ENCODE data around the gene RABGAP1L.
"Not testable (repeated sequence)": the region's sequence is repeated elsewhere in the genome, so short reads cannot be mapped to it uniquely, and the experiment has no call there.

The RABGAP1L gene

DNA sequence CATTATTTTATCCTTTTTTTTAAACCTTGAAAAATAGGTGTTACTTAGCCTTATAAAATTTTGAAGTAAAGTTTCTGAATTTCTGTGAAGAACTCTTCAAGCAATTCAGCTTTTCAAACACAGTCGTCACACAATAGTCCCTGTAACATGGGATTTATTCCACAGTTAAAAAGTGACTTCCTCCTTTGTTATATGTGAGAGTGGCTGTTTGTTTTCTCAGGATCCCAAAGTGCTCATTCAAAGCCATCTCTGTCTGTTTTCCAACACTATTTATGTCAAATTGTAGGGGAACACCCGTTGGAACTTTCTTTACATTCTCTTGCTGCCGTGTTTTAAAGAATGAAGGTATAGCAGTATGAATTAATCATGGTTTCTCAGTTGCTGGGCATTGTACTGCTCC is 207.6 kb downstream of the RABGAP1L start:
- DNase-seq (ENCODE audit: low read depth), result no peak

DNA sequence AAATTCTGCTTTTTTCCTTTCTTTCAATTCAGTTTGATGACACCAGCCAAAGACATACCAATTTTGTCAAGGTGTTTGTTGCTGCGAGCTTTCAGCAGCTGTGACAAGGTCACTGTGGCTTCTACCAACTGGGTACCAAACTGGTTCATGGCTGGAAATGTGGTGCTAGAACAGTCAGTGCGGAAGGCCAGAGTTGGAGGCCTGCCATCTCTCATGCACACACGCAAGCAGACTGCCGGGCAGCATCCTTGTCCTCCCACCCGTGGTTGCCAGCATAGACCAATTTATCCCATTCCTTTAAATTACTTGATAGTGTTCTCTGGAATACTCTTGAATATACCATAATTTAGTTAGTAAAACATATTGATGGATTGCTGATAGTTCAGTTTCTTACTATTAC is 208.6 kb downstream of the RABGAP1L start:
- no peak for DNase-seq (ENCODE audit: low read depth)

DNA sequence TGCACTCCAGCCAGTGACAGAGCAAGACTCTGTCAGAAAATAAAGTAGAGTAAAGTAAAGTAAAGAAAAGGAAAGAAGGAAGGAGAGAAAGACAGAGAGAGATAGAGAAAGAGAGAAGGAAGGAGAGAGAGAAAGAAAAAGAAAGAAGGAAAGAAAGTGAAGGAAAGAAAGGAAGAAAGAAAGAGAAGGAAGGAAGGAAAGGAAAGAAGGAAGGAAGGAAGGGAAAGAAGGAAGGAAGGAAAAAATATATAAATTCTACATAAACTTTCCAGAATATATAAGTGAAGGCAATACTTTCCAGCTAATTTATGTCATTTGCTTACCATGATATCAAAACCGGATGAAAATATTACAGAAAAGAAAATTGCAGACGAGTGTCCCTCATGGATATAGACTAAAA is 216.7 kb downstream of the RABGAP1L start:
- DNase-seq (ENCODE audit: low read depth), result no peak

DNA sequence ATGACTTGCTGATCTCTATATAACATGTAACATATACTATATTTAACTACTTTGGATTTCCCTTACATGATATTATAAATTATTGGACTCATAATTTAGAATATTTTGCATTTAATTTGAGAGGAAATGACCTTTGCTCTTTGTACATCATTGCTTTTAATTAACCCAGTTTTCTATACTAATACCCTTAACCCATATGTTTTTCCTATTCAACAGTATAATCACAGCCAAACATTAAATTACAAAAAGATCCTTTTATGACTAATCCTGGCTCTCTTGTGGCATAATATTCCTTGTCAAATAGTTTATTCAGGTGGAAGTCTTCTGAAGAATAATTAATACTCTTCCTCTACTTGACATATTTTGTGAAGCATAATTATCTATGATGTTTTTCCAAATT is 232.4 kb downstream of the RABGAP1L start:
- no peak for DNase-seq (ENCODE audit: low read depth)

DNA sequence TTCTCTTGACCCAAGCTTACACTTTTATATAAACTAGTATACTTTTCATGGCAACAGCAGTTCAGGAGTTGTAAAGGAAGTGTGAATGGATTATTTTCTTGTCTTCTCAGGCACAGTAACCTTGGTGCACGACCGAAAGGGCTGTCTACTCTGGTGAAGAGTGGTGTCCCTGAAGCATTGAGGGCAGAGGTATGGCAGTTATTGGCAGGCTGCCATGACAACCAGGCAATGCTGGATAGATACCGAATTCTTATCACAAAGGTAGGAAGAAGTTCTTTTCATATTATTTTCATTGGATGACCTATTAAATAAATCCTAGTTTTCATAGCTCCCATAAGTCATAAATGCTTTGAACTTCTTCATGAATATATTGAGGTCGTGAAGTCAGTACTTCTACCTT is 234.6 kb downstream of the RABGAP1L start:
- DNase-seq (ENCODE audit: low read depth), result no peak

DNA sequence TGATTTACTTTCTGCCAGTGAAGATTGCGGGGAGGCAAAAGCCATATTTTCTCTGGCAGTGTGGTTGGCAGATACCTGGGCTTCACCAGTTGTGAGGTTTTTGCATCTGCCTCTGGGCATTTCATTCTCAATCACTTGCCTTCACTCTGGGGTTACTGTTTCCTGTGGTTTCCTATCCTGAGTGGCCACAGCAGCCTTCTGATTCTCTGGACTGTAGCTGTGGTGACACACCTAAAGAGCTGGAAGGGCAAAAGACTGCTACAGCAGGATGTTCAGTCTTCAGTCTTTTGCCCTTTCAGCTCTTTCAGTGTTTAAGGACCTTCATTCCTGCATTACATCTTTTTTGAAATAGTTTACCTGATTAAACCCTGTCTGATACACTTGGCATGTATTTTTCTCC is 237.9 kb downstream of the RABGAP1L start:
- DNase-seq (ENCODE audit: low read depth), result no peak

DNA sequence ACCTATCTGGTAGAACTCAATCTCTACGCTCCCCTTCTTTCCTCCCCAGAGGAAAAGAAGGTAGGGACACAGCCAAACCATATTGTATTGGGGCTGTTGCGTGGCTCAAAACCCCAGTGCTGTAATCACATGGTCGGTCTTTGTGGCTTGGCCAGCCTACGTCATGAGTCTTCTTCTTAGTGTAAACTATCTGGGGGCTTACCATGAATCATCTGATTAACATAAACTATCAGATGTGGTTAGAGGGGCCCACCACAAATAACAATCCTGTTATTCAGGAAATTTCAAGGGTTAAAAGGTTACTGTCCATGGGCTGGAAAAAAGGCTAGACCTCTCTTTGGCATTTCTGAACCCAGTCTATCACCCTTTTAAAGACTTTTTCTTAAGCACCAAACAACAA is 238.9 kb downstream of the RABGAP1L start:
- DNase-seq (ENCODE audit: low read depth), result no peak

DNA sequence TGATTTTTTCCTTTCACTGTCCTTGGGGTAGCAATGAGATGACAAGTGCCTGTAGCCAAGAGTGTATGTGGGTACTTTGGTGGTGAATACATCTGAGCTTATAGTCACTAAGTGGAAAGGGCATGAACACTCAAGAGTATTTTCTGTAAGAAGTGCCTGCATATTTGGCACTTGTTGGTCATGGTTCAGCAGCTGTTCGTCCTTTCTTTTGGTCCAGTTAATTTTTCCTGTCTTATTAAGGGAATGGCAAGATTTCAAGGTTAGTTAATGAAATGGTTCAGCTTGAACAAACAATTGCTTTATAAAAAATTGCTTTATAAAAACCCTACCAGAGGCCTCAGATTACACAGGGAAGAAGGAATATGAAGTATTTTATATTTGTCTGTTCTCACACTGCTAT is 239.9 kb downstream of the RABGAP1L start:
- no peak for DNase-seq (ENCODE audit: low read depth)

DNA sequence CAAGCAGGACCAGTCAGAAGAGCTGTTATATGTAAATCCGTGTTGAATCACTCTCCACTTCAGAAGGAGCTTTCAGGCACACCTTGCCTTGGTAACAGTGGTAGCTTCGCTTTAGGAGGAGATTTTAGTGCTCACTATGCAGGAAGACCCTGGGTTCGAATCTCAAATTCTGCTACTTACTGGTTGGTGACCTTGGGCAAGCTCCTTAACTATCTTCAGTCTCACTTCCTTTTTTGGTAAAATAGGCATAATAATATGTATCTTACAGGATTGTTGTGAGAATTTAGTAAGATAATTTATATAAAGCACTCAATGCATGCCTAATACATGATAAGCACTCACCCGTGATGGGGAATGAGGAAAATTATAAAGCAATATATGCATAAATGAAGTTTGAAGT is 241.8 kb downstream of the RABGAP1L start:
- no peak for DNase-seq (ENCODE audit: low read depth)

DNA sequence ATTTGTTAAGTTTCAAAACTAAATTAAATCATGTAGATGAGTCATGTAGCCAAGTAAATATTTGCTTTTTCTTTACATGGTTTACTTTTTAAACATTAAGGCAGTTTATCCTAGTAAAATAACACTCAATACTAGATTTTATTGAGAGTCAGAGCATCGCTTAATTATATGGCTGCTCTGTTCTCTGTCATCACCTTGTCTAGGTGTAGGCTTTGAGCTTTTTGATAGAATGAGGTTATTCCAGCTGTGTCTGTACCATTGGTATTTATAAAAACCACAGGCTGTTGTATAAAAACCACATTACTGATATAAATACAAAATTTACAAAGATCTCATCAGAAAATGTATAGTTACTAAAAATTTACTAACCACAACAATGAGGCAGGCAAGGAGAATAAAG is 245.9 kb downstream of the RABGAP1L start:
- DNase-seq (ENCODE audit: low read depth), result no peak

DNA sequence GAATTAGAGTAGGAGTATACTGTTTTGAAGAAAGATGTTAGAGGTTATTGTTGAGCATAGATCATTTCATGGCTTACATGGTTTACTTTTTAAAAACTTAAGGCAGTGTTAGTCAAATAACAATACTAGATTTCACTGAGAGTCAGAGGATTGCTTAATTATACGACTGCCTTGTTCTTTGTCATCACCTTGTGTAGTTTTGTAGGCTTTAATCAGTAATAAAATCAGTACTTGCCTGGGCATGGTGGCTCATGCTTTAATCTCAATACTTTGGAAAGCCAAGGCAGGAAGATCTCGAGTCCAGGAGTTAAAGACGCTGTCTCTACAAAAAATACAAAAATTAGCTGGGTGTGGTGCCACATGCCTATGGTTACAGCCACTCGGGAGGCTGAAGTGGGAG is 247.1 kb downstream of the RABGAP1L start:
- no peak for DNase-seq (ENCODE audit: low read depth)

DNA sequence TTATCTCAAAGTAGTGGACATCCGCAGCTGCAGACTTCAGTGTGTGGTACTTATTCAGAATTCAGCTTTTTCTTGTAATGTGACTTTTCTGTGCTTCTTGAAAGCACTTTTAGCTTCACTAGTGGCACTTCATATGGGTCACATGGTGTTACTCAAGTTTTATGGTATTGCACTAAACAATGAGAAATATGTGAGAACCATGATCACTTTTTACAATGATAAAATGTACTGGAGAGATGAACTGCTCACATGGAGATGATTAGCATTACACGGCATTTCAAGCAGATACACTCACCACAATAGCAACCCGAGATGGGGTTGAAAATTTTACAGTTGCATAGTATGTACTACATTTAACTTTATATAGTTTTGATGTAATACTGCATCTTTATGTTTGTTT is 248.3 kb downstream of the RABGAP1L start:
- DNase-seq (ENCODE audit: low read depth), result no peak

DNA sequence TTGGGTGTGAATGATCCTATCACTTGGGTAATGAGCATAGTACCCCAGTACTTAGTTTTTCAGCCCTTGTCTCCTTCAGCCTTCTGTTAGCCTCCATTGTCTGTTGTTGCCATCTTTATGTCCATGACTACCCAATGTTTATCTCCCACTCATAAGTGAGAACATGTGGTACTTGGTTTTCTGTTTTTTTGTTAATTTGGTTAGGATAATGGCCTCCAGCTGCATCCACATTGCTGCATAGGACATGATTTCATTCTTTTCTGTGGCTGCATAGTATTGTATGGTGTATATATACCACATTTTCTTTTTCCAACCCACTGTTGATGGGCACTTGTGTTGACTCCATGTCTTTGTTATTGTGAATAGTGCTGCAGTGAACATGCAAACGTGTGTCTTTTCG is 248.8 kb downstream of the RABGAP1L start:
- no peak for DNase-seq (ENCODE audit: low read depth)

DNA sequence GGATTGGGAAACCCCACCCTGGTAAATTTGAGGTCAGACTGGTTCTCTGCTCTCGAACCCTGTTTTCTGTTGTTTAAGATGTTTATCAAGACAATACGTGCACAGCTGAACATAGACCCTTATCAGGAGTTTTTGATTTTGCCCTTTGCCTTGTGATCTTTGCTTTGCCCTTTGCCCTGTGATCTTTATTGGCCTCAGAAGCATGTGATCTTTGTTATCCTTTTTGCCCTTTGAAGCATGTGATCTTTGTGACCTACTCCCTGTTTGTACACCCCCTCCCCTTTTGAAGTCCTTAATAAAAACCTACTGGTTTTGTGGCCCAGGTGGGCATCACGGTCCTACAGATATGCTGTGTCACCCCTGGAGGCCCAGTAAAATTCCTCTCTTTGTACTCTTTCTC is 250.5 kb downstream of the RABGAP1L start:
- DNase-seq (ENCODE audit: low read depth), result not testable (repeated sequence)

DNA sequence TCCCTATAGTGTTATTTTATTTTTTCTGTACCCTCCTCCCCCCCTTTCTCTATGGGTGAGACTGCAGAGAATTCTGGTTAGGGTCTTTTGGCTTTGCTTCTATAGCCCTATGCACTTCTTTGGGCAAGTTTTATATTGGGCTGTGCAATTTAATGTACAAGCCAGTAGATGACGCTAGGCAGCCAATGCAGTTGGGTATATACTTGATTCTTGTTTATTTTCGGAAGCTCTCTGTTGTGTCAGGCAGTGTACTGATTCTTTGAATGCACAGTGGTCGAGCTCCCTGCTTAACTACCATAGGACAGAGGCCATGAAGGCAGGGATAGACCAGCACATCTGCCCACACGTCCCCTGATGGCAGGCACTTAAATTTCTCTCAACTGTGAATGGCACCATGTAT is 254.3 kb downstream of the RABGAP1L start:
- DNase-seq (ENCODE audit: low read depth), result no peak

DNA sequence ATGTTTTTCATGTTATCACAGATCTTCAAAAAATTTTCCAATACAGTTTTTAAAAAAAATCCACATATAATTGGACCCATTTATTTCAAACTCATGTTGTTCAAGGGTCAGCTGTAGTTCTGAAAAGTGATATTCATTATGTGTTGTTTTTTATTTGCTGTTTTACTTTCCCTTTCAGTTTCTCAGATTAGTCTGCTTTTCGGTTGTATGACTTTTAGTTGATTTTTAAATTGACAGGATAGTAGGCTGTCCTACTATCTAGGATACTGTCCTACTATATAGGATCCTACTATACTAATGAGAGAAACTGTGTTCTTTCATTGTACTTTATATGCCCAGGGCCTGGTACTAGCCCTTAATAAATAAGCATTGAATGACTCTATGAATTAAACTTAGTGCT is 254.9 kb downstream of the RABGAP1L start:
- no peak for DNase-seq (ENCODE audit: low read depth)

DNA sequence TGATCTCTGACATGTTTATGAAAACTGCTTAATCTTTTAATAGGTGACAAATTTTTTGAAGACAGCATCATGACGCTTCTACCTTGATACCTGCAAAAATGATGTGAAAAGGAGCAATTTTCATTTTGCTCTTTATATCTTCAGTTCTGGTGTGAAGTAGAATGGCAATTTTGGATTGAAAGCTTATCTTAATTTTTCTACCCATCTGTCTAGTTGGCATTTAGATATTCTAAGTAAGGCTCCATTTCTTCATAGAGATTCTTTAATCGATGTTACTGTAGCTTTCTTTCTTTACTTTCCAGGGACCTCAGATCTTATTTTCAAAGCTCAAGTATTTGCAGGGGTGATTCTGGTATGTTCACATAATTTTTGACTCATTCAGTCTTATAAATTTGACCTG is 256.2 kb downstream of the RABGAP1L start:
- no peak for DNase-seq (ENCODE audit: low read depth)

DNA sequence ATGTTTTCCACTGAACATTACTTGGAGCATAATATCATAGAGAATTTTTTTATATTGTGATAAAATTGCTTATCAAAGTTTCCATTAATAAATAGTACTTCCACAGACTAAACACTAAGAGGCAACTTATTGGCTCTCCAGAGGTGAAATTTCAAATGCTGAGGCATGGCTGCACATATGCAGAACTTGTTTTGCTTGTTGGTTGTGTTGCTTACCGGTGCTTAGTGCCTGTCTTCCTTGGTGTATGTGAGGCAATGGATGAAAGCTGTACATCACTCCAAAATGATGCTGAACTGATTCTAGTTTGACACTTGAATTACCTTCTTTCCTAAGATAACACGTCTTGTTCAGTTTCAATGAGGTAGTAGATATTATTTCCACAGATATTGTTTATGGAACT is 258.6 kb downstream of the RABGAP1L start:
- no peak for DNase-seq (ENCODE audit: low read depth)

DNA sequence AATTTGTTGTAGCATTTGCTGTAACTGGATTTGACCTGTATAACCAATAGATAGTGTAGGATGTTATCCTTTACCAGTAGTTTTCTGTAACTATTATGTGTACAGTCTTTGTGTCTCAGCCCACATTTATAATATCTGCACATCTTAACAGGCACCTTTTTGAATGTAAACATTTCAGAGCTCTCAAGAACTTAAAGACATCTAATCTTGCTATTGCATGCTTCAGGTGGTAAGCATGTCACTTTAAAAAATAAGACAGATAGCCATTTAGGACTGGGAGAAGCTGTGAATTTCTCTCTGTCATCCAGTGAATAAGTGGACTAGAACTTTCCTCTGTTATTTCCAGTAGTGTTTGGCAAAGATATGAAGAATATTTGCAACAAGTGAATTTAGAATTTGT is 265.8 kb downstream of the RABGAP1L start:
- no peak for DNase-seq (ENCODE audit: low read depth)

DNA sequence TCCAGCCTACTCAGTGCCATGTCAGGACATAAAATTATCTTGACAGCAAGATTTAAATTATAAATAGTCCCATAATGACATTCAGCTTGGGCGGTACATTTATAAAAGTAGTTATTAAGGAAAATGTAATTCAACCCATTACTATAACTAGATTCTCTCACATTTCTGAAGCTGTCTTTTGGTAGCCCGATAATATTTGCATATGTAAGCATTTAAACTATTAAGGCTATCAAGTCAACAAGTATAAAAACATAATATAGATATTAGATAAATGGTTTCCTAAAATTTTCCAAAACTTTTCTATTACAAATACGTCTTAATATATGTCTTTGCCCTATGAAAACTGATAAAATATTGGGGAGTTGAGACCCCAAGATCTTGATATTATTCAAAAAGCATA is 266.8 kb downstream of the RABGAP1L start:
- no peak for DNase-seq (ENCODE audit: low read depth)

DNA sequence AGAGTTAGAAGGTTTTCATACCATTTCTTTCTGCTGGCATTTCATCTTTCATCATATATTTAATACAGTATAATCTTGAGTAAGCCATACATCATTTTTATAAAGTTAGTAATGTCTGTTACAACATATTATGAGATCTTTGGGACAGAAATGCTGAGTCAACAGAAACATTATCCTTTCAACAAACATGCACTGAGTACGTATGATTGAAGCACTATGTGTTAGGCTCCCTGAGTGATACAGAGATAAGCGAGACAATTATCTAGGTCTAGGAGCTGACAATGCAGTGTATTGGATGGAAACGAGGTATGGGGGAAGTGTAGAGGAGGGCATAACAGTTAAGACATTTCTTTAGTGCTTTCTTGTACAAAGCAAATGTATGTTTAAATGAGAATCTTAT is 268.7 kb downstream of the RABGAP1L start:
- no peak for DNase-seq (ENCODE audit: low read depth)

DNA sequence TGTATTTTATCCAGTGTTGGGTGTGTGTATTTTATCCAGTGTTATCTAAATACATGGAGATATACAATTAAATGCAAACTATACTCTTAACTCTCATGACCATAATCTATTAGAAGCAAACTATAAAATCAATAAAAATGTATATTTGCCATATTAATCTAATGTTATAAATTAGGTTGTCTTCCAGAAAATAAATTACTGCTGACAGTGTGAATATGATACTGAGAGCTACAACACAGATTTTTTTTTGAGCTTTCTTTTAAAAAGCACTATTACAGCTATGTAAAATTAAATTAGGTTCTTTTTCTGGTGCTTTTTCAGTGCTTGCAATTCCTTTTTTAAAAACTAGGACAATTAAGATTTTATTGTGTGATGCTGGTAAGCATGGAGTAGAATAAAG is 269.4 kb downstream of the RABGAP1L start:
- no peak for DNase-seq (ENCODE audit: low read depth)

DNA sequence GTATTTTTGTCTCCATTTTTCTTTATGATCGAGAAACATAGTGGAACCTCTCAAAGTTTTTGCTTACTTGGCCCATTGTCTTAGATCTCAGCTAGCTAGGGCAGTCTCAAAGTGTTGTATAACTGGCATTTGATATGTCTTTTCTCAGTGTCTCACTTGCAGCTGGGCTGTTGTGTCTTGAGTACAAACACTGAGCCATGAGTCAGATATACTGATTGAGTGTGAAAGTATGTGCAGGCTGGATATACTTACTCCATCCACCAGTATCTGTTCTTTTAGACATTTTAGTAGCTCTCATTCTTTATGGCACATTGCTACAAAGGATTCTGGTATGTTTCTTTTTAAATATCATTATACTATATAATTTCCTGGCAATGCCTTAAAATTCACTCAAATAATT is 274.1 kb downstream of the RABGAP1L start:
- DNase-seq (ENCODE audit: low read depth), result no peak

DNA sequence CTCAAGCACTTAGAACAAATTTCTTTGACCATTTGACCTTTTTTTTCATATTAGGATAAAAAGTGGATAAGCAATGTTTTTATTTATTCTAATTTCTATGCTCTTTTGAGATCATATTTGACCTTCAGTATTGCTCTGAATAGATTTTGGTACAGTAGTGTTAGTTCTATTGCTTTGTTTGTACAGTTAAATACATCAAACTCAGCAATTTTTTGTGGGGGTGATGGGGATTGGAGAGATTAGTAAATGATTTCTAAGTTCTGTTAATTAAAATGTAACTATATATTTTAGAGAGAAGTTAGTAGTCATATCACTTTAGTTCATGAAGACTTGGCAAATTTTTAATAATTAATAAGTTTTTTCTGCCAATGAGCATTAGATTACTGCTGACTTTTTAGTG is 286.0 kb downstream of the RABGAP1L start:
- no peak for DNase-seq (ENCODE audit: low read depth)

DNA sequence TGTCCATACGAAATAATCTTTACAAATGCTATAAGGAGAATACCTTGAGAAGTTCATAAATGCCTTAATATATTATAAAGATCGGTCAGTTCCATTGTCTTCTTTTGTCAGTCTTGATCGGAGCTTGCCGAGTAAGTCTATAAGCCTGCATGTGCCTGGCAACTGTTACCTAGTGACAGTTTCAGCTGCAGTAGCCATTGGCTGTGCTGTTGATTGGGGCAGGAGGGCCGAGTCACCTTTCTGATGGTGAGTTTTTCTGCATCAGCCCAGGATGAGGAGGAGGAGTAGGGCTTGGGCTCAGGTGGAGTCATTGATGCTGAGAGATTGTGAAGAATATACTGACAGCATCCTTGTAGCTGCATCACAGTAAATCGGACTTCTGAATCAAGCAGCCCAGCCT is 286.5 kb downstream of the RABGAP1L start:
- no peak for DNase-seq (ENCODE audit: low read depth)
